ENCODE data around the gene UVRAG.

GRCh38 chr11:75913984-75914383 lies 99.0 kb downstream of the UVRAG start:
- TF ChIP-seq POLR2A (IDR thresholded peaks at IDR 0.05) (no peak), CTCF (IDR thresholded peaks at IDR 0.05 in 4 of 5, conservative IDR thresholded peaks at IDR 0.05 in 1 of 5) (no peak)

Data from gastrocnemius medialis (tissue), 4 donors.